K562 (cell line): ENCODE results near the gene APOM. TPM values are rescaled to one million over a fixed set of nuclear protein-coding genes. Genes with fewer than 3 reads are reported as not detected.
A peak's percentile ranks its signal among the peaks of the same experiment; 100 is the strongest.

Source experiments
- ARNT ChIP-seq, 2 experiments: fragments of 450-650 bp; IDR thresholded peaks; 2 replicates each; pipeline ENCODE4 v1.6.1; 2016; ENCODE audit warnings: mild to moderate bottlenecking in 1 of 2
- ATF2 ChIP-seq: sonication (generic); formaldehyde crosslinking; IDR thresholded peaks from 2 replicates; pipeline ENCODE4 v1.8.1; 2022; ENCODE audit warnings: missing genetic modification reagents
- CBX8 ChIP-seq: fragments of 200-600 bp; sonication (generic); IDR thresholded peaks from 2 replicates; pipeline ENCODE4 v1.6.1; 2012; ENCODE audit warnings: borderline replicate concordance, mixed run types, low read depth, mild to moderate bottlenecking, moderate library complexity, mixed read lengths, low read length, control low read depth, inconsistent platforms; ENCODE audit not compliant: poor library complexity, severe bottlenecking; ENCODE audit errors: extremely low read depth
- CREB5 ChIP-seq: fragments of 250-450 bp; sonication (Bioruptor Pico); IDR thresholded peaks from 2 replicates; pipeline ENCODE4 v1.5.0; 2020; ENCODE audit warnings: mild to moderate bottlenecking
- ETS1 ChIP-seq: conservative IDR thresholded peaks from 2 replicates; pipeline ENCODE4 v1.6.1; 2011; ENCODE audit warnings: low read depth, mild to moderate bottlenecking, low read length; ENCODE audit not compliant: control insufficient read depth
- GTF3C2 ChIP-seq: IDR thresholded peaks from 3 replicates; pipeline ENCODE4 v1.6.1; 2011; ENCODE audit warnings: borderline replicate concordance, mild to moderate bottlenecking, moderate library complexity; ENCODE audit not compliant: insufficient read length; ENCODE audit errors: extremely low read depth
- HIVEP1 ChIP-seq: fragments of 250-450 bp; sonication (Bioruptor Pico); IDR thresholded peaks from 2 replicates; pipeline ENCODE4 v1.4.0; 2020; ENCODE audit warnings: mild to moderate bottlenecking
- MCM5 ChIP-seq: fragments of 450-650 bp; IDR thresholded peaks from 2 replicates; pipeline ENCODE4 v1.6.1; 2016; ENCODE audit warnings: low read depth
- NFIC ChIP-seq: fragments of 450-650 bp; IDR thresholded peaks from 2 replicates; pipeline ENCODE4 v1.6.1; 2017; ENCODE audit warnings: mild to moderate bottlenecking, inconsistent platforms
- PHB2 ChIP-seq: fragments of 450-650 bp; IDR thresholded peaks from 2 replicates; pipeline ENCODE4 v1.6.1; 2017; ENCODE audit warnings: low read depth
- ZFP91 ChIP-seq: sonication (generic); formaldehyde crosslinking; IDR thresholded peaks from 2 replicates; pipeline ENCODE4 v1.8.0; 2022; ENCODE audit warnings: mild to moderate bottlenecking, missing genetic modification reagents
- ZNF280B ChIP-seq: fragments of 250-450 bp; sonication (Bioruptor Pico); IDR thresholded peaks from 2 replicates; pipeline ENCODE4 v1.5.1; 2021; ENCODE audit warnings: mild to moderate bottlenecking
- ZNF583 ChIP-seq: fragments of 250-450 bp; sonication (Bioruptor Pico); IDR thresholded peaks from 2 replicates; pipeline ENCODE4 v1.4.0; 2020
- ZNF668 ChIP-seq: fragments of 250-450 bp; sonication (Bioruptor Pico); IDR thresholded peaks from 2 replicates; pipeline ENCODE4 v1.8.0; 2022; ENCODE audit warnings: mild to moderate bottlenecking, inconsistent platforms
- polyA plus RNA-seq, 8 experiments: library from polyadenylated mRNA; depleted of rRNA in 4 of 8; stranded (reverse) in 5 of 8; unstranded in 3 of 8; fragments of >200 nt; fragmentation: Nextera tagmentation in 2 of 8; fragmentation: Illumina TruSeq in 1 of 8; extraction: Ambion mirVana in 2 of 8; extraction: Trizol in 1 of 8; gene quantifications; 2 replicates each; pipeline versions ENCODE4 v1.2.1 to v1.2.3, GENCODE V29; 2011 to 2014; ENCODE audit warnings: inconsistent platforms in 1 of 8, missing spikeins in 1 of 8
- total RNA-seq, 7 experiments: library from RNA; depleted of rRNA in 6 of 7; stranded (reverse); fragments of >200 nt in 6 of 7; fragmentation: Illumina TruSeq in 2 of 7; extraction: Trizol in 2 of 7; gene quantifications; 2 replicates each; pipeline versions ENCODE4 v1.2.1 to v1.2.3, GENCODE V29; 2011 to 2021; ENCODE audit warnings: low replicate concordance in 1 of 7

The APOM gene
- total and polyA plus RNA-seq, 9 of the 15 experiments (the other 6 are each of a cell fraction or from before 2014, with no cell fraction given) = 5.7 to 24.3 (median 10.4) TPM

GRCh38 chr6:31651602-31652191, 4.0 kb upstream of the APOM start (continued):
- peak; percentile 66; the same call in 1 of the 2 replicates for TF ChIP-seq ZFP91 (CRISPR knock-in tag)
- TF ChIP-seq ZNF583 (CRISPR knock-in tag) = peak; percentile 27; the same call in 1 of the 2 replicates
- TF ChIP-seq CBX8 = no peak
- no peak for TF ChIP-seq CREB5
- no peak for TF ChIP-seq ZNF668 (CRISPR knock-in tag)
- no peak for TF ChIP-seq GTF3C2
- TF ChIP-seq ARNT (IDR thresholded peaks at IDR 0.05) = no peak; a peak in 1 of 4 replicates
- TF ChIP-seq ATF2 (CRISPR knock-in tag) = no peak
- no peak for TF ChIP-seq MCM5
- no peak for TF ChIP-seq NFIC
- no peak for TF ChIP-seq ZNF280B (CRISPR knock-in tag)
- peak; percentile 83; the same call in 1 of the 2 replicates for TF ChIP-seq ETS1
- TF ChIP-seq HIVEP1 = no peak
- no peak for TF ChIP-seq PHB2
